Measurements from ENCODE around the gene METTL9.
"Not testable (repeated sequence)": the region's sequence is repeated elsewhere in the genome, so short reads cannot be mapped to it uniquely, and the experiment has no call there.

Gene METTL9

DNA sequence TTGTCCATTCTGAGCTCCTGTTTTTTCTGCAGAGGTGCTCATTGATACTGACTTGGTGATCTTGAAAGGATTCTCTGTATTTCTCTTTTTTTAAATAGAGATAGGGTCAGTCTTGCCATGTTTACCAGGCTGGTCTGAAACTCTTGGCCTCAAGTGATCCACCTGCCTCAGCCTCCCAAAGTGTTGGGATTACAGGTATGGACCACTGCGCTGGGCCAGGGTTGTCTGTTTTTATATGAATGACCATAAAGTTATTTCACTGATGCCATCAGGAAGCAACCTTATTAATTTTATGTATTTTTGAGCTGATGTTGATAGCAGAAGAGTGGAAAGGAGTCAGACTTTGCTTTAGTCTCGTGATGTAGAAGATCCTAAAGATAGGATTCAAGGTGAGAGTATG is 35.7 kb upstream of the METTL9 start:
- TF ChIP-seq, protein P1, sequence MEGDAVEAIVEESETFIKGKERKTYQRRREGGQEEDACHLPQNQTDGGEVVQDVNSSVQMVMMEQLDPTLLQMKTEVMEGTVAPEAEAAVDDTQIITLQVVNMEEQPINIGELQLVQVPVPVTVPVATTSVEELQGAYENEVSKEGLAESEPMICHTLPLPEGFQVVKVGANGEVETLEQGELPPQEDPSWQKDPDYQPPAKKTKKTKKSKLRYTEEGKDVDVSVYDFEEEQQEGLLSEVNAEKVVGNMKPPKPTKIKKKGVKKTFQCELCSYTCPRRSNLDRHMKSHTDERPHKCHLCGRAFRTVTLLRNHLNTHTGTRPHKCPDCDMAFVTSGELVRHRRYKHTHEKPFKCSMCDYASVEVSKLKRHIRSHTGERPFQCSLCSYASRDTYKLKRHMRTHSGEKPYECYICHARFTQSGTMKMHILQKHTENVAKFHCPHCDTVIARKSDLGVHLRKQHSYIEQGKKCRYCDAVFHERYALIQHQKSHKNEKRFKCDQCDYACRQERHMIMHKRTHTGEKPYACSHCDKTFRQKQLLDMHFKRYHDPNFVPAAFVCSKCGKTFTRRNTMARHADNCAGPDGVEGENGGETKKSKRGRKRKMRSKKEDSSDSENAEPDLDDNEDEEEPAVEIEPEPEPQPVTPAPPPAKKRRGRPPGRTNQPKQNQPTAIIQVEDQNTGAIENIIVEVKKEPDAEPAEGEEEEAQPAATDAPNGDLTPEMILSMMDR (conservative IDR thresholded peaks at IDR 0.05; ENCODE audit: low read depth, low read length): no peak
- no peak for DNase-seq (ENCODE audit: low read depth)
- no peak overlapping the region for H3K4me3 ChIP-seq (ENCODE audit: low read length)

DNA sequence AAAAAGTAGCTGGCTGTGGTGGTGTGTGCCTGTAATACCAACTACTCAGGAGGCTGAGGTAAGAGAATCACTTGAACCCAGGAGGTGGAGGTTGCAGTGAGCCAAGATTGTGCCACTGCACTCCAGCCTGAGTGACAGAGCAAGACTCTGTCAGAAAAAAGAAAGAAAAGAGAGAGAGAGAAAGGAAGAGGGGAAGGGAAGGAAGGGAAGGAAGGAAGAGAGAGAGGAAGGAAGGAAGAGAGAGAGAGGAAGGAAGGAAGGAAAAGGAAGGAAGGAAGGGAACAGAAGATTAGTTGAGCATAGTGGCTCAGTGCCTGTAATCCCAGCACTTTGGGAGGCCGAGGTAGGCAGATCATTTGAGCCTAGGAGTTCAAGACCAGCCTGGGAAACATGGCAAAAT is 35.0 kb upstream of the METTL9 start:
- not testable (repeated sequence) for H3K4me3 ChIP-seq (ENCODE audit: low read length); DNase-seq (ENCODE audit: low read depth)

DNA sequence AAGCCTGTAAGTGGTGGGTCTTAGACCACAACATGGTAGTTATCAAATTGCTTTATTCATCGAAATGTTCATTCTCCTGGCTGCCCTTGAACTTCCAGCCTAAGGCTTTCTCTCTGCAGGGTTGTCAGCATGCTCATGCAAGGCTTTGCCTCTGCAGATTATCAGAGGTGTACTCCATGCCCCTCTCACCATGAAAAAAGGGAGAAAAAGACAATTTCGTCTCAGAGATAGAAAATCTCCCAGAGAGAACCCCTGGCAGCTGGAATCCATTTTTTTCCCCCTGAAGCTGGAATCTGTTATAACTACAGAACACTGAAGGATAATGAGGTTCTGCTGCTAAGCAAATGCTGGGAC is 33.9 kb upstream of the METTL9 start:
- no peak for DNase-seq (ENCODE audit: low read depth)
- no peak overlapping the region for H3K4me3 ChIP-seq (ENCODE audit: low read length)
- TF ChIP-seq, protein P1 (conservative IDR thresholded peaks at IDR 0.05; ENCODE audit: low read depth, low read length): no peak

DNA sequence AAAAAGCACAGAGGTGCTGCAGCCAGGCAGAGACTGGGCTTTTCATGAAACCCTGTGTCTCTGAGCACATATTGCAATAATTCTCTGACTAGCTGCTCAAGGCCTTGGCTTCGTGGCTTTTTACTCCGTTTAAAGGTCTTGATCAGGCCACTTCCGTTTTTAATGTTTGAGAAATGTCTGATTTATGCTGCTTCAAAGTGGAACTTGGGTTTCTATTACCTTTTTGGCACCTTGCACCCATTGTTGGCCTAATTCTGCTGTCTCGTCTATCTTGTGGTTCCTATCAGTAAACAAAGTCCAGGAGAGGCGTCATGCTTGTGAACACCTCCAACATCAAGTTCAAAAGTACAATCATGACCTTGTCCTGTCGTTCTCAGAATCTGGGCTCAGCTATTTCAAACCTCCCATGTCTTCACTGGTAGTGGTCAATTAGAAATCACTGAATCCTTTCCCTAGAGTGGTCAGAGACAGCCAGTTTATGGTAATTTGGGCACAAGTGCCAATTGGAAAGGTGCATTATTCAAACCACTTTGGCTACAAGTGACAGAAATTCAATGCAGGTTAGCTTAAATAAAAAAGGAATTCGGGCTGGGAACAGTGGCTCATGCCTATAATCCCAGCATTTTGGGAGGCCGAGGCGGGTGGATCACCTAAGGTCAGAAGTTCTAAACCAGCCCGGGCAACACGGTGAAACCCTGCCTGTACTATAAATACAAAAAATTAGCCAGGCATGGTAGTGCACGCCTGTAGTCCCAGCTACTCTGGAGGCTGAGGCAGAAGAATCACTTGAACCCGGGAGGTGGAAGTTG is 33.3 kb upstream of the METTL9 start:
- TF ChIP-seq, protein P1 (conservative IDR thresholded peaks at IDR 0.05; ENCODE audit: low read depth, low read length): no peak
- no peak overlapping the region for H3K4me3 ChIP-seq (ENCODE audit: low read length)
- no peak for DNase-seq (ENCODE audit: low read depth)

DNA sequence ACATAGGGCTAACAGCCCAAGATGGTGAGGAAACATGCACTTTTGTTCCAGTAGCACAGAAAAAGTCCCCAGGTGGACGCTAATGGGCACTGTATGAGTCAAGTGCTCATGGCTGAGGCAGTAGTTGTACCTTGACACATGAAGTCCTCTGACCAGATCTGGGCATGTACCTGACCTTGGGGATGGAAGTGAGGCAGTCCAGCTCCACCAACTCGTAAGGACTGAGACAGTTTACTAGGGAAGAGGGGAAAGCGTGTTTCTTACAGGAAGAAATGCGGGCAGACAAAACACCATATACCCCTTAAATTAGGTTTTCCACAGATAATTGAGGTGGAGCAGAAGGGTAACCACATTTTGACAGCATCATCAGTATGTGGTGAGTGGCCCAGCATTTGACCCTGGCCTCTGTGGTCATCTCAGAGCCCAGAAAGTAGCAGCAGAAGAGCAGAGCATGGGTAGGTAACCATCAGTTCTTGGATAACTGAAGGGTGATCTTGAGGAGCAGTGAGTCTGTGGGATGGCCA is 32.4 kb upstream of the METTL9 start:
- DNase-seq (ENCODE audit: low read depth): no peak
- no peak overlapping the region for H3K4me3 ChIP-seq (ENCODE audit: low read length)
- TF ChIP-seq, protein P1 (conservative IDR thresholded peaks at IDR 0.05; ENCODE audit: low read depth, low read length): no peak

DNA sequence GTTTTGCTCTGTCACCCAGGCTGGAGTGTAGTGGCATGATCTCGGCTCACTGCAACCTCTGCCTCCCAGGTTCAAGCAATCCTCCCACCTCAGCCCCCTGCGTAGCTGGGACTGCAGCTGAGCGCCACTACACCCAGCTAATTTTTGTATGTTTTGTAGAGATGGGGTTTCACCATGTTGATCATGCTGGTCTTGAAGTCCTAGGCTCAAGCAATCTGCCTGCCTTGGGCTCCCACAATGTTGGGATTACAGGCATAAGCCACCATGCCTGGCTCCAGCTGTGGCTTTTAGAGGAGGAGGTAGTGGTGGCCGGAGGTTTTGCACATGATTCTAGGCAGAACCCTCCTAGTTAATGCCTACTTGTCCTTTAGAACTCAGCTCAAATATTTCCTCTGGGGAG is 31.9 kb upstream of the METTL9 start:
- not testable (repeated sequence) for DNase-seq (ENCODE audit: low read depth); H3K4me3 ChIP-seq (ENCODE audit: low read length)

DNA sequence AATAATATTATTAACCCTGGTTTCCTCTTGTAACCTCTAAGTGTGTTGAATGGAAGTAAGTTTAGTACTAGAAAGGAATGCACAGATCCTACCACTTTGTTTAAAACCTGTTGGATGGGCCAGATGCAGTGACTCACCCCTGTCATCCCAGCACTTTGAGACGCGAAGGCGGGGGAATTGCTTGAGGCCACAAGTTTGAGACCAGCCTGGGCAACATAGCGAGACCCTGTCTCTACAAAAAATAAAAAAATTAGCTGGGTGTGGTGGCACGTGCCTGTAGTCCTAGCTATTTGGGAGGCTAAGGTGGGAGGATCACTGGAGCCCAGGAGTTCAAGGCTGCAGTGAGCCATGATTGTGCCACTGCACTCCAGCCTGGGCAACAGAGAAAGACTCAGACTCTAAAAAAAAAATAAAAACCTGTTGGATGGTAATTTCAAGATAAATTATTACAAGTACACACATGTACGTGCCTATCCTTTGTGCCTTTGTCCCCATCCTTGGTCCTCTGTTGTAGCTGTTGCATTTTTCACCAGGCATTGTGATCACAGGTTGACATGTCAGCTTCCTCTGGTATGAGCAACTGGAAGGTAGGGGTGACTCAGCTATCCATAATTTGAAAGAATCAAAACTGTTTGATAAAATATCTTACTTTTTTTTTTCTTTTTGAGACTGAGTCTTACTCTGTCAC is 30.7 kb upstream of the METTL9 start:
- TF ChIP-seq, protein P1 (conservative IDR thresholded peaks at IDR 0.05; ENCODE audit: low read depth, low read length): no peak
- DNase-seq (ENCODE audit: low read depth): no peak
- no peak overlapping the region for H3K4me3 ChIP-seq (ENCODE audit: low read length)

DNA sequence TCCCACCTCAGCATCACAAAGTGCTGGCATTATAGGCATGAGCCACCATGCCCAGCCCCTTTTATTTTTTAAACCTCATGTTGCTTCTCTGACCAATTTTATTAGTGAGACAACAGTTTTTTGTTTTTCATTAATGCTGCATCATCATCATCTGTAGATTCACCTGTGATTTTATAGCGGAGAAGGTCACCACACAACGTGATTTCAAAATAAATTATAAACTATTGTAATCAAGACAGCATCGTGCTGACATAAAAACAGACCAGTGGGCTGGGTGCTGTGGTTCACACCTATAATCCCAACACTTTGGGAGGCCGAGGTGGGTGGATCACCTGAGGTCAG is 28.7 kb upstream of the METTL9 start:
- H3K4me3 ChIP-seq (ENCODE audit: low read length): no peak overlapping the region
- DNase-seq (ENCODE audit: low read depth): no peak
- TF ChIP-seq, protein P1 (conservative IDR thresholded peaks at IDR 0.05; ENCODE audit: low read depth, low read length): no peak

DNA sequence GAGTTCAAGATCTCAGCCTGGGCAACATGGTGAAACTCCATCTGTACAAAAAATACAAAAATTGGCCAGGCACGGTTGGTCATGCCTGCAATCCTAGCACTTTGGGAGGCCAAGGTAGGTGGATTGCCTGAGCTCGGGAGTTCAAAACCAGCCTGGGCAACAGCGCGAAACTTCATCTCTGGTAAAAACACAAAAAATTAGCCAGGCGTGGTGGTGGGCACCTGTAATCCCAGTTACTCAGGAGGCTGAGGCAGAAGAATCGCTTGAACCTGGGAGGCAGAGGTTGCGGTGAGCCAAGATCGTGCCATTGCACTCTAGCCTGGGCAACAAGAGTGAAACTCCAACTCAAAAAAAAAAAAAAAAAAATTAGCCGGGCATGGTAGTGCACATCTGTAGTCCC is 25.9 kb upstream of the METTL9 start:
- not testable (repeated sequence) for DNase-seq (ENCODE audit: low read depth); H3K4me3 ChIP-seq (ENCODE audit: low read length)

All from retinal pigment epithelial cell (primary cell).